Panc1 (cell line): ENCODE data around the gene NPR1.

Source experiments
- POLR2AphosphoS5 ChIP-seq: IDR thresholded peaks from 2 replicates; pipeline ENCODE4 v1.6.1; 2012; ENCODE audit warnings: mild to moderate bottlenecking, low read depth, low read length, moderate library complexity
- SIN3A ChIP-seq: IDR thresholded peaks from 2 replicates; pipeline ENCODE4 v1.6.1; 2012; ENCODE audit warnings: low read depth, mild to moderate bottlenecking, low read length, moderate library complexity, borderline replicate concordance; ENCODE audit not compliant: insufficient read depth
- TF ChIP-seq, protein P1 (sequence below): fragments of 450-650 bp; IDR thresholded peaks from 2 replicates; pipeline ENCODE4 v1.5.1; 2017; ENCODE audit warnings: mild to moderate bottlenecking
- TF ChIP-seq, protein P2 (sequence below), 2 experiments: IDR thresholded peaks; 2 replicates each; pipeline ENCODE4 v1.6.1; 2011 to 2012; ENCODE audit warnings: low read depth in 2 of 2, control low read depth in 1 of 2, low read length in 1 of 2, mild to moderate bottlenecking in 1 of 2, moderate library complexity in 1 of 2; ENCODE audit not compliant: insufficient read depth in 1 of 2

DNA sequence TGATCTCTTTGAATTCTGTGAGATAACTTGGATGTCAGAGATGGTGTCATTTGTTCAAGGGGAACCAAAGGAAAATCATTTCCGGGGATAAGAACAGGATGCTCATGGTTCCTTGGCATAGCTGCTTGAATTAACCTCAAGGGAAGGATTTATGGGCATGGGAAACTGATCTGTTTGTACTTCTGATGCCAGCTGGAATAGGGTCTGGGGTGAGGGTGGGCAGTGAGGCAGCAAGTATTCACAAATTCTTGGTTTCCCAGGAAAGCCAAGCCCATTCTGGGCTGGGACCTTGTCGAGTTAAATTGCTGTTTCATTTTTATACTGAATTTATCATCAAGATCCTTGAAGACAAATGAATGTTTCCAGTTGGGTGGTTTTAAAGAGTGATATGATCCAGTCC, 63.5 kb downstream of the NPR1 start:
- TF ChIP-seq, protein P1, sequence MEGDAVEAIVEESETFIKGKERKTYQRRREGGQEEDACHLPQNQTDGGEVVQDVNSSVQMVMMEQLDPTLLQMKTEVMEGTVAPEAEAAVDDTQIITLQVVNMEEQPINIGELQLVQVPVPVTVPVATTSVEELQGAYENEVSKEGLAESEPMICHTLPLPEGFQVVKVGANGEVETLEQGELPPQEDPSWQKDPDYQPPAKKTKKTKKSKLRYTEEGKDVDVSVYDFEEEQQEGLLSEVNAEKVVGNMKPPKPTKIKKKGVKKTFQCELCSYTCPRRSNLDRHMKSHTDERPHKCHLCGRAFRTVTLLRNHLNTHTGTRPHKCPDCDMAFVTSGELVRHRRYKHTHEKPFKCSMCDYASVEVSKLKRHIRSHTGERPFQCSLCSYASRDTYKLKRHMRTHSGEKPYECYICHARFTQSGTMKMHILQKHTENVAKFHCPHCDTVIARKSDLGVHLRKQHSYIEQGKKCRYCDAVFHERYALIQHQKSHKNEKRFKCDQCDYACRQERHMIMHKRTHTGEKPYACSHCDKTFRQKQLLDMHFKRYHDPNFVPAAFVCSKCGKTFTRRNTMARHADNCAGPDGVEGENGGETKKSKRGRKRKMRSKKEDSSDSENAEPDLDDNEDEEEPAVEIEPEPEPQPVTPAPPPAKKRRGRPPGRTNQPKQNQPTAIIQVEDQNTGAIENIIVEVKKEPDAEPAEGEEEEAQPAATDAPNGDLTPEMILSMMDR = no peak
- TF ChIP-seq POLR2AphosphoS5 (no peak), SIN3A (no peak)
- TF ChIP-seq, protein P2, sequence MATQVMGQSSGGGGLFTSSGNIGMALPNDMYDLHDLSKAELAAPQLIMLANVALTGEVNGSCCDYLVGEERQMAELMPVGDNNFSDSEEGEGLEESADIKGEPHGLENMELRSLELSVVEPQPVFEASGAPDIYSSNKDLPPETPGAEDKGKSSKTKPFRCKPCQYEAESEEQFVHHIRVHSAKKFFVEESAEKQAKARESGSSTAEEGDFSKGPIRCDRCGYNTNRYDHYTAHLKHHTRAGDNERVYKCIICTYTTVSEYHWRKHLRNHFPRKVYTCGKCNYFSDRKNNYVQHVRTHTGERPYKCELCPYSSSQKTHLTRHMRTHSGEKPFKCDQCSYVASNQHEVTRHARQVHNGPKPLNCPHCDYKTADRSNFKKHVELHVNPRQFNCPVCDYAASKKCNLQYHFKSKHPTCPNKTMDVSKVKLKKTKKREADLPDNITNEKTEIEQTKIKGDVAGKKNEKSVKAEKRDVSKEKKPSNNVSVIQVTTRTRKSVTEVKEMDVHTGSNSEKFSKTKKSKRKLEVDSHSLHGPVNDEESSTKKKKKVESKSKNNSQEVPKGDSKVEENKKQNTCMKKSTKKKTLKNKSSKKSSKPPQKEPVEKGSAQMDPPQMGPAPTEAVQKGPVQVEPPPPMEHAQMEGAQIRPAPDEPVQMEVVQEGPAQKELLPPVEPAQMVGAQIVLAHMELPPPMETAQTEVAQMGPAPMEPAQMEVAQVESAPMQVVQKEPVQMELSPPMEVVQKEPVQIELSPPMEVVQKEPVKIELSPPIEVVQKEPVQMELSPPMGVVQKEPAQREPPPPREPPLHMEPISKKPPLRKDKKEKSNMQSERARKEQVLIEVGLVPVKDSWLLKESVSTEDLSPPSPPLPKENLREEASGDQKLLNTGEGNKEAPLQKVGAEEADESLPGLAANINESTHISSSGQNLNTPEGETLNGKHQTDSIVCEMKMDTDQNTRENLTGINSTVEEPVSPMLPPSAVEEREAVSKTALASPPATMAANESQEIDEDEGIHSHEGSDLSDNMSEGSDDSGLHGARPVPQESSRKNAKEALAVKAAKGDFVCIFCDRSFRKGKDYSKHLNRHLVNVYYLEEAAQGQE (IDR thresholded peaks at IDR 0.05; ENCODE audit: insufficient read depth in 1 of 2, low read depth in 2 of 2, low read length in 1 of 2) = no peak
